Measurements from ENCODE around the gene G6PD. TPM values are rescaled to one million over a fixed set of nuclear protein-coding genes. Genes with fewer than 3 reads are reported as not detected.

The G6PD gene
- total and polyA plus RNA-seq, 3 donors from 2014 or later: 206 to 419 (median 263) TPM

- Histone ChIP-seq H3K4me3 (no peak overlapping the region), H3K36me3 (ENCODE audit: low read depth, missing control alignments) (no peaks in the 10 kb centered on the region), H3K27ac (no peak overlapping the region), H3K4me1 (peaks cover under 1% of the 10 kb centered on the region), H3K9me3 (no peaks in the 10 kb centered on the region), H3K27me3 (no peaks in the 10 kb centered on the region)
- TF ChIP-seq POLR2A (IDR thresholded peaks at IDR 0.05) (no peak), CTCF (IDR thresholded peaks at IDR 0.05) (no peak)
- DNase-seq: no peak
- intact Hi-C loops (cut with DNase I; ENCODE audit: low total_unique reads): no loop called here
- WGBS, 2 donors: 83 to 92% methylated on average over 3 of the region's 3 CpGs
Observed at GRCh38 chrX:154494715-154495114, 51.9 kb downstream of the G6PD start.

GRCh38 chrX:154490414-154491083, 56.1 kb downstream of the G6PD start, which contains the start of gene SLC10A3:
SLC10A3 (minus strand) TSS chrX:154490629; CDS start chrX:154488940, 1,689 bp downstream.
- no peaks in the 10 kb centered on the region for H3K27me3 ChIP-seq
- no peaks in the 10 kb centered on the region for H3K36me3 ChIP-seq (ENCODE audit: low read depth, missing control alignments)
- peaks cover 7% of the 10 kb centered on the region for H3K4me1 ChIP-seq
- TF ChIP-seq CTCF (IDR thresholded peaks at IDR 0.05) (no peak), POLR2A (IDR thresholded peaks at IDR 0.05) (peak; percentile 46)
- DNase-seq: peak; percentile 92
- H3K4me3 ChIP-seq: peak within 1 kb of the TSS; percentile 58 to 61
- no peaks in the 10 kb centered on the region for H3K9me3 ChIP-seq
- peak within 1 kb of the TSS; percentile 74 to 86 for H3K27ac ChIP-seq
- WGBS, 2 donors: 0 to 3% methylated on average over 7 to 16 of the region's 71 CpGs
- intact Hi-C loops (cut with DNase I; ENCODE audit: low total_unique reads): no loop called here

GRCh38 chrX:154490021-154490413, 56.6 kb downstream of the G6PD start:
- Histone ChIP-seq H3K4me3 (peak overlapping the region; percentile 58 to 61), H3K27ac (peak overlapping the region; percentile 74 to 86), H3K4me1 (peaks cover 7% of the 10 kb centered on the region), H3K9me3 (no peaks in the 10 kb centered on the region), H3K36me3 (ENCODE audit: low read depth, missing control alignments) (no peaks in the 10 kb centered on the region), H3K27me3 (no peaks in the 10 kb centered on the region)
- TF ChIP-seq CTCF (IDR thresholded peaks at IDR 0.05) (no peak), POLR2A (IDR thresholded peaks at IDR 0.05) (no peak)
- DNase-seq: peak; percentile 20
- 0% methylated on average over 18 of the region's 19 CpGs; no CpG with 5 or more reads in 1 of the 2 donors for WGBS, 2 donors
- intact Hi-C loops (cut with DNase I; ENCODE audit: low total_unique reads): no loop called here

GRCh38 chrX:154489182-154489581, 57.5 kb downstream of the G6PD start:
- H3K4me1 ChIP-seq: peaks cover 7% of the 10 kb centered on the region
- intact Hi-C loops (cut with DNase I; ENCODE audit: low total_unique reads): no loop called here
- H3K36me3 ChIP-seq (ENCODE audit: low read depth, missing control alignments): no peaks in the 10 kb centered on the region
- TF ChIP-seq POLR2A (IDR thresholded peaks at IDR 0.05) (no peak), CTCF (IDR thresholded peaks at IDR 0.05) (no peak)
- no peak for DNase-seq
- no peak overlapping the region for H3K27ac ChIP-seq
- no peak overlapping the region for H3K4me3 ChIP-seq
- 84 to 100% methylated on average over 1 to 3 of the region's 4 CpGs for WGBS, 2 donors
- no peaks in the 10 kb centered on the region for H3K27me3 ChIP-seq
- no peaks in the 10 kb centered on the region for H3K9me3 ChIP-seq

Measured in testis (tissue), 3 donors.